Glomerular visceral epithelial cell (primary cell): ENCODE data around the gene FARP2.
A peak's percentile ranks its signal among the peaks of the same experiment; 100 is the strongest.
"Not testable (repeated sequence)": the region's sequence is repeated elsewhere in the genome, so short reads cannot be mapped to it uniquely, and the experiment has no call there.

Source experiments
- DNase-seq: peaks from one replicate; pipeline ENCODE4 v3.0.0-alpha.2; 2016; ENCODE audit errors: extremely low spot score

FARP2 gene

DNA sequence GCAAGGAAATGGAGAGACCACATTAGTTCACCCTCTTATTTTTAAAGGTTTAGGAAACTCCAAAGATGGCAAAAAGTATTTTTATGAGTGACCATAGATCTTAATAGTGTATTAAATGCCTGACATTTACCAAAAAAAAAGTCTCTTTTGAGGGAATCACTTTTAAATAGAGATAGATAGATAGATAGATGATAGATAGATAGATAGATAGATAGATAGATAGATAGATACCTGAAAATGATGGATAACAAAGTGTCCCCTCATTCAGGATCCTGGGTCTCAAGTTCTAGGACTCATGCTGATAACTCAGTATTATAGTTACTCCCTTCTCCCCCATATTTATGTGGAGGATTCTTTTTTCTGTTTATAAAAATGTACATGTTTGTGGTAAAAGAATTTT lies 52.8 kb downstream of the FARP2 start:
- no peak for DNase-seq

DNA sequence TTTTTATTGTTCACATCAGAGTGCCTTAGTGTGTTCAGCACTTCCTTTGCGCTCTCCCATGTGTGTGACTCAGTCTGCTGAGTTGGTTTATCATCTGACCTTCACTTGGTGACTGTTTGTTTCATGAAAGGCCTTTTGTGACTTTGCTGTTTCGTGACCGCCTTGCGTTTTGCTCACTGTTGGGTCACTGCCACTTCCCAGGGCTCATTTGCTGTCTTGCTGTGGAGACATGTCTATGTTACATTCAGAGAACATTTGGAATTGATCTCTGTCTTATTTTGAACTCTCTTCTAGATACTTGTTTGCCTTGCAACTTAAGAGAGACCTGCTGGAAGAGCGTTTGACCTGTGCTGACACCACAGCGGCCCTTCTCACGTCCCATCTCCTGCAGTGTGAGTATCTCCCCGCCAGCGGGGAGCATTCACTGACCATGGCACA lies 54.7 kb downstream of the FARP2 start:
- DNase-seq = no peak

DNA sequence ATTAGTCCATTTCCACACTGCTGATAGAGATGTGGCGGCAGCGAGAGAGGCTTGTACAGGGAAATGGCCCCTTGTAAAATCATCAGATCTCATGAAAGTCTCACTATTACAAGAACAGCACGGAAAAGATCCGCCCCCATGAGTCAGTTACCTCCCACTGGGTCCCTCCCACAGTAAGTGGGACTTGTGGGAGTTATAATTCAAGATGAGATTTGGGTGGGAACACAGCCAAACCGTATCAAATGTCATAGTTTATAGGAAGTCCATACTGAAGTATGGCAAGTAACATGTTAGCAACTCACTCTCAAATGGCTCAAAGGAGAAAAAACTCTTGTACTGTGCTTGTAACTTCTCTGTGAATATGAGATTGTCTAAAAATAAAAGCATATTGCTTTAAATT lies 56.1 kb downstream of the FARP2 start:
- DNase-seq = peak; percentile 26

DNA sequence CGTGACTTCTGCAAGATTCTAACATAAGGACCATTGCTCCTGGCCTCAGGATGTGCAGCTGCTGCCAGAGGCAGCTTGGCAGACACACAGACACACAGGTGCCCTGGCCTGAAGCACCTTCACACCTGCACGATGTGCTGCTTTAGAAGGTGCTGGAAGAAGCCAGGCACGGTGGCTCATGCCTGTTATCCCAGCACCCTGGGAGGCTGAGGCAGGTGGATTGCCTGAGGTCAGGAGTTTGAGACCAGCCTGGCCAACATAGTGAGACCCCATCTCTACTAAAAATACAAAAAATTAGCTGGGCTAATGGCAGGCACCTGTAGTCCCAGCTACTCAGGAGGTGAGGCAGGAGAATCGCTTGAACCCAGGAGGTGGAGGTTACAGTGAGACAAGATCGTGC lies 57.4 kb downstream of the FARP2 start:
- DNase-seq = not testable (repeated sequence)

DNA sequence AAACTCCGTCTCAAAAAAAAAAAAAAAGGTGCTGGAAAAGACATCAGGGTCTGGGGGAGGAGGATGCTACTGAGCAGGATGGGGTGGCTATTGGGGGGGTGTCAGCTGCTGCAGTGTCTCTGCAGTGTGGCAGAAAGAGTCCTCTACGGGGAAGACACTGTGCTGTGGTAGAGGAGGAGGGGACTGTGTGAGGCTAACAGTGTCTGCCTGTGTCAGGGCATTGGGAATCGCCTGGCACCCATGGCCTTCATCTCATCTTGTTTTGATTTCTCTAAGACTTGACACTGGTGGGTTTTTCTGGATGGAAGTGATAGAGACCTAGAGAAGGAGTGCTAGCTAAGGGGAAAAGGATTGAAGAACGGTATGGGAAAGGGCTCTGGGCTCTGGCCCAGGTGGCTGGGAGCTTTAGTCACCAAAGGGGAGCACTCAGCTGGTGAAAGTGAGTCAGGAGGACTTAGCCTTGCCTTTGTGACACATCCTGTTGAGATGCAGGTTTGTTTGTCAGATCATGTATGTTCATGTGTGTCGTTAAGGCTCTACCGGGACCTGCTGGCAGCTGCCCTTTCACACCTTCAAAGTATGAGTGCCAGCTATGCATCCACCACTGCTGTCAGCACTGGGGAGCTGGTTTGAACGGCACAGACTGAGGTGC lies 58.0 kb downstream of the FARP2 start:
- no peak for DNase-seq

DNA sequence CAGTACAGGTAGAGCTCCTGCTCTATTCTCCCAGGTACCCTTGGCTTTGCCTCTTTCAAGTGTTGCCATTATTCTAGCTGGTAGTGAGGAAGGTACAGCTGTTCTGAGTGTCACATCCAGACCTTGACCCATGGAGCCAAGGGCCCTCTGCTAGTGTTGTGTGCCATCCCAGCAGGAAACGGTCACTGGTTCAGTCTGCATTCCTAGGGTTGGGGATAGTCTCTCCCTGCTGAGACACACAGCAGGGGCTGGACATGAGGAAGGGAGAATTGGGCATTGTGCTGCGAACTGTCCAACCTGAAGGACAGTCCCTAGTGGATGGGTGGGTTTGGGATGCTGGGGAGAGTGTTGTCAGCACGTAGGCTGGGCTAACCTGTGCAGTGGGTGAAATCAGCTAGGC lies 59.1 kb downstream of the FARP2 start:
- no peak for DNase-seq

DNA sequence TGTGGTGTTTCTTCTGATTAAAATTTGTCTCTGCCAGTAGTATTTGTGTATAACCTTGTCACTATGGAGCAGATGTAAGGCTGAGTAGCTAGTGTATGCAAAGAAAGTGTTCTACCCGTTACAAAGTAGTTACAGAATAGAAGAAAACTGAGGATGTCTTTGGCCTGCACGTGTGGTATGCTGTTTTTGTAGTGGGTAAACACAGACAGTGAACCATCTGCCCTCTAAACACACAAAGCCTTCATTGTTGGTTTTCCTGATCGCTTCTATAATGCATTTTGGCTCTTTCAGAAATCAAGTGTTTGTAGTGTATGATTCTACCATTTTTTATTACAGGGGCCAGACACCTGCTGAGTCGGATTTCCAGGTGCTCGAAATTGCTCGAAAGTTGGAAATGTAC lies 61.5 kb downstream of the FARP2 start:
- no peak for DNase-seq

DNA sequence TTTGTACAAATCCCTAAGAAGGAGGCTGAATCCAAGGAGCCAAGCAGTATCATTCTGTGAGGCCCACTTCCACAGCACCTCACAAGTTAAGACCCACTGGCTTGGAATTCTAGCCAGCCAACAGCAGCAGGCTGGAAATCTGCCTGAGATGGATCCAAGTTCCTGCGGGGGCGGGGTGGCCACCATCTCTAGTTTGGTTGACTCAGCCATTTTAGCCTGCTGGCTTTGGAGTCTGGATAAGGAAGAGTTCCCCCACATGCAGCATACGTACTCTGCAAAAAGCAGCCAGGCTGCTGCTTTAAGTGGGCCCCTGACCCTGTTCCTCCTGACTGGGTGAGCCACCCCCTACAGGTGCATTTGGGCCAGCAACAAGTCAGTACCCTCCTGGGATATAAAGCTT lies 65.2 kb downstream of the FARP2 start:
- DNase-seq = no peak

DNA sequence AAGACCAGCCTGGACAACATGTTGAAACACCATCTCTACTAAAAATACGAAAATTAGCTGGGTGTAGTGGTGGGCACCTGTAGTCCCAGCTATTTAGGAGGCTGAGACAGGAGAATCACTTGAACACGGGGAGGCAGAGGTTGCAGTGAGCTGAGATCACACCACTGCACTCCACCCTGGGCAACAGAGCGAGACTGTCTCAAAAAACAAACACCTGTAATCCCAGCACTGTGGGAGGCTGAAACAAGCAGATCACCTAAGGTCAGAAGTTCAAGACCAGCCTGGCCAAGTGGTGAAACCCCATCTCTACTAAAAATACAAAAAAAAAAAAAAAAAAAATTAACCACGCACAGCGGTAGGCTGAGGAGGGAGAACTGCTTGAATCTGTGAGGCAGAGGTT lies 65.9 kb downstream of the FARP2 start:
- not testable (repeated sequence) for DNase-seq

DNA sequence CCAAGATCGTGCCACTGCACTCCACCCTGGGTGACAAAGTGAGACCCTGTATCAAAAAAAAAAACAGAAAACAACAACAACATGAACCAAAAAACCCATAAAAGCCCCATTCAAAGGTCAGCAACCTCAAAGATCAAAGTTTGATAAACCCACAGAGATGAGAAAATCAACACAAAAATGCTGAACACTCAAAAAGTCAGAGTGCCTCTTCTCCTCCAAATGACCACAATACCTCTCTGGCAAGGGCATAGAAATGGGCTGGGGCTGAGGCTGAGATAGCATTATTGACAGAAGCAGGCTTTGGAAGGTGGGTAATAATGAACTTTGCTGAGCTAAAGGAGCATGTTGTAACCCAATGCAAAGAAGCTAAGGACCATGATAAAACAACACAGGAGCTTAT lies 66.3 kb downstream of the FARP2 start:
- no peak for DNase-seq

DNA sequence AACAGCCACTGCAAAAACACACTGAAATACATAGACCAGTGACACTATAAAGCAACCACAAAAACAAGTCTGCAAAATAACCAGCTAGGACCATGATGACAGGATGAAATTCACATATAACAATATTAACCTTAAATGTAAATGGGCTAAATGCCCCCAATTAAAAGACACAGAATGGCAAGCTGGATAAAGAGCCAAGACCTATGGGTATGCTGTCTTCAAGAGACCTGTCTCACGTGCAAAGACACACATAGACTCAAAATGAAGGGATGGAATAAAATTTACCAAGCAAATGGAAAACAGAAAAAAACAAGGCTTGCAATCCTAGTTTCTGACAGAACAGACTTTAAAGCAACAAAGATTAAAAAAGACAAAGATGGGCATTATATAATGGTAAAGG lies 67.4 kb downstream of the FARP2 start:
- DNase-seq = not testable (repeated sequence)

DNA sequence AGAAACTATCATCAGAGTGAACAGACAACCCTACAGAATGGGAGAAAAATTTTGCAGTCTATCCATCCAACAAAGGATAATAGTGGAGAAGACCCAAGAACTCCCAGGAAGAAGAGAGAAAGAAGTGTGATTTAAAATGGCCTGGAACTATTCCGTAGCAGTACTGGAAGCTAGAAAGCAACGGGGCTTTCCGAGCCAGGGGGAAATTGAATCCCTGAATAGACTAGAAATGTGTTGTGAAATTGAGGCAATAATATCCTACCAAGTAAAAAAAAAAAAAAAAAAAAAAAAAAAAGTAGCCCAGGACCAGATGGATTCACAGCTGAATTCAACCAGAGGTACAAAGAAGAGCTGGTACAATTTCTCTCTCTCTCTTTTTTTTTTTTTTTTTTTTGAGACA lies 69.3 kb downstream of the FARP2 start:
- no peak for DNase-seq

DNA sequence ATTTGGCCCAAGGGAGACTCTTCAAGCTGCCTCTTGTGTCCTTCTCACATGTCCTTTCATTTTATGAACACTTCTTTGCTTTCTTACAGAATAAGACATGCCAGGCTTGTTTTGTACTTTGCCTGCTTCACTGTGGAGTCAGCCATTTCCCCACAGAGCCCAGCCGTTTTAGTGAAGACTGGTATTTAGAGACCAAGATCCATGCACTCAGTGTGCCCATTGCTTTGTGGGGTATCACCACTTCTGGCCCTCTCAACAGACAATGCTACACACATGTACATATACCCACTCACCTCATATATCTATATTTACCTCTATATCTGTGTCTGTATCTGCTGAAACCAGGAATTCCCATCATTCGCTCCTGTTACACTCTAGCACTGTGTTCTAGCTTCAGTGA lies 74.1 kb downstream of the FARP2 start:
- no peak for DNase-seq

DNA sequence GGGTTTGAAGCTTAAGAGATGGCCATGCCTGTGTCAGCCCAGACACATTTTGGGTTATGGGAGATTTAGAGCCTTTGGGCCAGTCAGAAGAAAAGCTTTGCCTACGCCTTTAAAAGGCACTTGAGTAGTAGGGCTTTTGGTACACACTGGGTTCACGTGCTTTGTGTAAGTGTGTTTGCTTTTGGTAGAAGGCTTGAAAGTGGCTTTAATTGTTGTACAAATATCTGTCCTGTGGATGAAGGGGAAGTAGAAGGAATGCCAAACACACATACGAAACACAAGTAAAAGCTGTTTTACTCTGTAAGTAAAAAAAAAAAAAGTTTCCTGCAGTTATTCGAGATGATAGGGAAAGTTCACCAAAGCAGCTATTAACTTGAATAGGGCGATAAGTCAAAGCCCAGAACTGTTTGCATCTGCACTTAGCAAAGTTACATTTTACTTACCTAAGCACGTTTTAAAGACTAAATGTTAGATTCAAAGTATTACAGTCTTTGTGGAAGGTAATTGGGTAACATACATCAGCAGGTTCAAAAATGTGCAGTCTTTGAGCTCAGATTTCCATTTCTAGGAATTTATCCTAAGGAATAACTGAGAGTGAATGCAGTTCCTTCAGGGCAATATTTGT lies 76.9 kb downstream of the FARP2 start:
- no peak for DNase-seq

DNA sequence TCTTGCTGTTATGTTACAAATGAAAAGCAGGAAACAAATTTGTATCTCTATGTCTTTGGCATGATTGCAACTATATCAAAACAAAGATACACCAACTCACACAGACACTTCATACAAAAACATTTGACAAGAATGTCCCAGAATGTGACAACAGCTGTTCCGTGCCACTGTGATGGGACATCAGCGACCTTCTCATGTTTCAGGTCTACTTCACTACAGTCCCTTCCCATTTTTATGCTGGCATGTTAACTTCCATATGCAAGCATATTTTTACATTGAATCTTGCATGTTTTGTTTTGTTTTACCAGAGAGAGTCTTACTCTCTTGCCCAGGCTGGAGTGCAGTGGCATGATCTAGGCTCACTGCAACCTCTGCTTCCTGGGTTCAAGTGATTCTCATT lies 81.1 kb downstream of the FARP2 start:
- DNase-seq = no peak

DNA sequence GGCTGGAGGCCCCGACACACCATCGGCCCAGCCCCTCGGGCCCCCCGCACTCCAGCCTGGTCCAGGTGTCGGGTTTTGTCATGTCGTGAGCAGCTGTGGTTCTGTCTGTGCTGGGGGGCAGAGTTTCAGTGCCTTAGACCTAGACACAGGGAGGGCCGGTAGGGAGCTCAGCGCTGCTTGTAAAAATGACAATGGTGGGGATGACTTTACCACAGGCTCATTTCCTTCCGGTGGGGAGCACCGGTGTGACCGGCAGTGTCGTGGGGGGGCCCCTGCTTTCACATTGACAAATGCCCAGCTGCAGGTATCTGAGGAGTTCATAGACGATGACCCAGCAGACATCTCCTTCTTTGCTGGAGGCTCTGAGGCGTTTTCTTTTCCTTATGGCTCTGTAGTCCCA lies 85.4 kb downstream of the FARP2 start:
- DNase-seq = no peak

DNA sequence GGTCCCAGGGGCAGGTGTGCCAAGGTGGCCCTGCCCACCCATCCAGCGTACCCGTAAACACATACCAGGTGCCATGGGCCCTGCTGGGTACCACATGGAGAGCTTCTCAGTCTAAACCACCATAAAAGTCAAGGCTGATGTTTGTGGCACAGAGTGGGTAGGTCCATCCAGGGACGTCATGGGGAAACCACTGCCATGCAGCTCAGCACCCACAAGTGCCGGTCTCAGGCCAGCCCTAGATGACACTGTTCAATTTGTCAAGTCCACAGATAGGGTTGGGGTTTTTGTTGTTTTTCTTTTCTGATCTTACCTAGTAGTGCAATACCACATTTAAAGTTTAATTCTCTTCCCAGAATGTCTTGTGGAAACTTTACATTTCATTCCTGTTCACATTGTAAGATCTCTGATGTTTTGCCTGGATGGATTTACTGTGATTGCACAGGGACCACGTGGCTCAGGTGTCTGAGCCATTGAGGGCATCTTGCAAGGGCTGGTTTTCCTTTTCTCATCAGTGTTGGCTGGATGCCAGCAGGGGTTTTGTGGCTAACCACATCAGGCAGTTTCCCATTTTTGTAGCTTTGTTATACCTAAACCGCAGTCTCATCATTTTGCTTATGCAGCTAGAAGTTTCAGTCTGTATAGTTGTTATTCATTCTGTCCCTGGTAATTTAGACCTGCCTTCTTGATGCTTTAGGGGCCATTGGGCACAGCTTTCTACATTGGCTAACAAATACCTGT lies 87.6 kb downstream of the FARP2 start:
- DNase-seq = peak; percentile 96

DNA sequence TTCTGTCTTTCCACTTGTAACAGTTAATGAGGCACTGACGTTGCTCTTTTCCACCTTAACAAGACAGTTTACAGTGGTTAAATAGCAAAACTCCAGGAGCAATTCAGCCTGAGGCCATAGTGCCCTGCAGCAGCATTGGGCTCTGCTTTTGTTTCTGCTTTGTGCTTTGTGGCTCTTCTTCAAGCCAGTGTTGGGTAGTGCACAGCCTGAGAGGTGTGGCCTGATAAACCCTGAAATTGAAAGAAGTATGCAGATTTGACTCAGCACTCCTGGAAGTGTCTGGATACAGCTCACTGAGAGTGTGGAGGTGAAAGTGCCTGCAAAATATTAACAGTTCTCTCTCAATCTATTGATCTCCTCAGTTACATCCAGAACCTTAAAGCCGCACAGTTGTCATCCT lies 89.3 kb downstream of the FARP2 start:
- no peak for DNase-seq

DNA sequence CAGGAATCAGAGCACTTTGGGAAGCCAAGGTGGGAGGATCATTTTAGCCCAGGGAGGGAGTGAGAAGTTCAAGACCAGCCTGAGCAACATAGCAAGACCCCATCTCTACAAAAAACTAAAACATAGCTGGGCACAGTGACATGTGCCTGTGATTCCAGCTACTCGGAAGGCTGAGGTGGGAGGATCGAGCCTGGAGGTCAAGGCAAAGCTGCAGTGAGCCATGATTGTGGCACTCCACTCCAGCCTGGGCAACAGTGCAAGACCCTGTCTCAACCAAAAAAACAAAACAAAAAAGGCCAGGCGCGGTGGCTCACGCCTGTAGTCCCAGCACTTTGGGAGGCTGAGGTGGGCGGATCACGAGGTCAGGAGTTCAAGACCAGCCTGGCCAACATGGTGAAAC lies 94.0 kb downstream of the FARP2 start:
- DNase-seq = not testable (repeated sequence)

DNA sequence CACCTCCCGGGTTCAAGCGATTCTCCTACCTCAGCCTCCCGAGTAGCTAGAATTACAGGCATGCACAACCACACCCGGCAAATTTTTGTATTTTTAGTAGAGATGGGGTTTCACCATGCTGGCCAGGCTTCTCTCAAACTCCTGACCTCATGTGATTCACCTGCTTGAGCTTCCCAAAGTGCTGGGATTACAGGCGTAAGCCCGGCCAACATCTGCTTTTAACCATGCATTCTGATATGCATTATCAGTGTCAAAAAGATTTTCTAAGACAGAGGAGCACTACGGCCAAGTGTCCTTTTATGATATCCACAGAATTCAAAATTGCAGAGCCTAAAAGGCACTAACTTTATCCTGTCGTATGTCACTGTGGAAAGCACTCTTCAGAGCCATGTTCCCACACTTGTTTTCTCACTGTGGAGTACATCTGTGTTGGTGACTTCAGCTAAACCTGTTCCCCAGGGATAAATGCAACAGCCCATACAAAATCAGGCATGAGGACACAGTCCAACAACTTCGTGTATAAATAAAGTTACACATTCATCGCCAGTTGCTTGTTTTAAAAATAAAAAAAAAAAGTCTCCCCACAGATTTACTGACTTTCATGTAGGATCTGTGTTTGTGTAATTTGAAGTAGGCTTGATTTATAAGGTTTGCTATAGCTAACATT lies 95.9 kb downstream of the FARP2 start:
- no peak for DNase-seq

DNA sequence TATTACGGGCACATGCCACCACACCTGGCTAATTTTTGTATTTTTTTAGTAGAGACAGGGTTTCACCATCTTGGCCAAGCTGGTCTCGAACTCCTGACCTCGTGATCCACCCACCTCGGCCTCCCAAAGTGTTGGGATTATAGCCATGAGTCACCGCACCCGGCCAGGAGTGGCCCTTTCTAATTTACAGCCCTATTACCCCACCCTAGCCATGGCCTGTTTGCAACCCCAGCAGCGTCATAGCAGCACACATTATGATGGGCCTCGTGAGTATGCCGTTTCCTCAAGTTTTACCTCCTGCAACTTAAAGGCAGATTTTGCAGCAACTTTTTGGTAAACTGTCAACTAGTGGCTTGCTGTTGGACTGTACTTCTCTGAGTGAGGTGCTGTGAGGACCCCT lies 97.8 kb downstream of the FARP2 start:
- not testable (repeated sequence) for DNase-seq

DNA sequence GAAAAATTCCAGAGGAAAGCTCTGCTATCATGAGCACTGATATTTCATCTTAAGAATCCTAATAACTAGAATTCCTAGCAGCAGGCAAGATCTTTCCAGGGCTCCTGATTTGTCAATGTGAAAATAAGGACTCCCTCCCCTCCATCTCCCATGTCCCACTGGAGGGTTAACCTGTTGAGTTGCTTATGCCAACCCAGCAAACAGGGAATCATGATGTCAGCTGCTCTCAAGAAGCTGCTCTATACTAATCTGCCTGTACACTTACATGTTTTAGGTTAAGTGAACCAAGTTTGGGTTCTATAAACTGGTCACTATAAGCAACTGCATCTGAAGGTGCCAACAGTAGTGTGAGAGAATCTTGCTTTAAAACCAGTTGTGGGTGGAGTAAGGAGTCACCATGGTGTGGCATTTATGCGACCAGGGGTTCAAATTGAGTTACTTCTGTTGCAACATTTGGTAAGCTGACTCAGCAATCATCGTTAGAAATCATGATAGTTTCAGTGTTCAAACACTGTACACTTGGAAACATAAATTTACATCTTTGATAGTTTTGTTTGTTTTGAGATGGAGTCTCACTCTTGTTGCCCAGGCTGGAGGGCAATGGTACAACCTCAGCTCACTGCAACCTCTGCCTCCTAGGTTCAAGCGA lies 98.9 kb downstream of the FARP2 start:
- DNase-seq = no peak
